Heart left ventricle (tissue), 13 donors: Measurements from ENCODE around the gene INSYN1.

Experiments used
- CTCF ChIP-seq, 12 donors: fragments of 200-600 bp; sonication (generic) in 4 of 12; IDR thresholded peaks; one replicate each; pipeline versions ENCODE4 v1.5.0 to v1.8.0; 2018 to 2022; ENCODE audit warnings: antibody characterized with exemption in 12 of 12, mild to moderate bottlenecking in 5 of 12
- POLR2A ChIP-seq, 2 donors: fragments of 450-650 bp; IDR thresholded peaks; one replicate each; pipeline ENCODE4 v1.6.1; 2017; ENCODE audit warnings: antibody characterized with exemption in 2 of 2, mild to moderate bottlenecking in 2 of 2, moderate library complexity in 2 of 2
- donor health status: ischemic (EF 13 %, LVEDD 7.1; RV severe dilation, severe dysfunction).
- donor health status: DM: no; HTN: yes; CAD: no.
- donor health status: DM: no; HTN: no; CAD: no.
- donor health status: ischemic (EF 25% LVEDD 6.9; RV normal size, moderate dysfunction).
- donor health status: ischemic (EF 25% LVEDD 5.7; RV mildly dilated, moderate dysfunction).
- donor health status: ischemic (EF 35%, LVEDD 5.7; RV mildly dilated, moderate dysfunction).
- donor health status: nonischemic (EF 11% LVEDD 7.7; RV severe dilation, severe dysfunction).
- donor health status: DM: yes; HTN: yes; CAD: no.
- donor health status: PGD.
- donor health status: ischemic (EF 29% LVEDD 5.4; RV normal size, mild dysfunction).
- donor health status: nonischemic (EF 23%, LVEDD 6.1; RV moderate dilation, normal function).

GRCh38 chr15:73781038-73781925 lies 28.1 kb upstream of the INSYN1 start:
- TF ChIP-seq CTCF (IDR thresholded peaks at IDR 0.05) (peak in 7 of 12 donors; percentile 7 to 26 (median 11)), POLR2A (IDR thresholded peaks at IDR 0.05) (no peak)
